Ramos (cell line): ENCODE data around the gene SPX.

Experiments used
- in situ Hi-C: fragments of 300-500 bp; cut with MboI; formaldehyde crosslinking; loops from one replicate; pipeline ENCODE4 v1.14.3; 2022; ENCODE audit warnings: low sequenced_read_pairs; ENCODE audit not compliant: unreplicated experiment

The SPX gene, protein sequence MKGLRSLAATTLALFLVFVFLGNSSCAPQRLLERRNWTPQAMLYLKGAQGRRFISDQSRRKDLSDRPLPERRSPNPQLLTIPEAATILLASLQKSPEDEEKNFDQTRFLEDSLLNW

DNA sequence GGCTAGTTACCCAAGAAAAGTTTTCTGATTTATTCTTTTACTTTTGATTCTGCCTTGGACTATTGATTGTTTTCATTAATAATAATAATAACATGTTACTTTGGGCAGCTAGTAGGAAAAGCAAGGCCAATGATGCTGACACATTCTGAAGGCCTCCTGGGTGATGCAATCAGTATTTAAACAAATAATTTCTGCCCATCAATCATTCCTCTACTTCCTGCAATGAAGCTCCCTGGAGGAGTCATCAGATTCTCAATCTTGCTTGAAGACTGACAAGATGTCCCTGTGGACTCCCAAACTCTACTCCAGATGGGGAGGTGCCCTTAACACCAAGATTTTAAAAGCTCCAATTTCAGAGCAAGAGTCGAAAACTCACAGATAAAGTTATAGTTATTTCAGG lies at the start of gene SPX:
Gene SPX (plus strand): TSS at position 244 of the 400 bp plus-strand sequence. CDS start 177 bp downstream, outside the sequence.
- in situ Hi-C loops = no loop called here

DNA sequence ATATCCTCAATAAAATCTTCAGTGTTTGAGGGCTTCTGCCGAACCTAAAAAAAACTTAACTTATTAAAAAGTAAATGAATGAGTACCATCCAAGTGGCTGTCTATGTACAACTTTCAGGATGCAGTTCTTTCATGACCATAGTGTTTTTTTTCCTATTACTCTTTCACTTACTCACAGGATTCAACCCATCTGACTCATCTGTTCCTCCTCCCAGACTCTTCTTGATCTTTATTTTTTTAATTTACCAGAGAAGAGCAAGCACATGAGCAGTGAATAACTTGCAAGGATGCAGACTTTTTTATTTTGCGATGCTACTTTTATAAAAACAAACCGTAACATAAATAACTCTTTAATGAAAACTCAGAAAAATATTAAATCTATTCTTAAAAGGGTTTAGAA lies 49.1 kb upstream of the SPX start:
- in situ Hi-C loops = no loop called here

DNA sequence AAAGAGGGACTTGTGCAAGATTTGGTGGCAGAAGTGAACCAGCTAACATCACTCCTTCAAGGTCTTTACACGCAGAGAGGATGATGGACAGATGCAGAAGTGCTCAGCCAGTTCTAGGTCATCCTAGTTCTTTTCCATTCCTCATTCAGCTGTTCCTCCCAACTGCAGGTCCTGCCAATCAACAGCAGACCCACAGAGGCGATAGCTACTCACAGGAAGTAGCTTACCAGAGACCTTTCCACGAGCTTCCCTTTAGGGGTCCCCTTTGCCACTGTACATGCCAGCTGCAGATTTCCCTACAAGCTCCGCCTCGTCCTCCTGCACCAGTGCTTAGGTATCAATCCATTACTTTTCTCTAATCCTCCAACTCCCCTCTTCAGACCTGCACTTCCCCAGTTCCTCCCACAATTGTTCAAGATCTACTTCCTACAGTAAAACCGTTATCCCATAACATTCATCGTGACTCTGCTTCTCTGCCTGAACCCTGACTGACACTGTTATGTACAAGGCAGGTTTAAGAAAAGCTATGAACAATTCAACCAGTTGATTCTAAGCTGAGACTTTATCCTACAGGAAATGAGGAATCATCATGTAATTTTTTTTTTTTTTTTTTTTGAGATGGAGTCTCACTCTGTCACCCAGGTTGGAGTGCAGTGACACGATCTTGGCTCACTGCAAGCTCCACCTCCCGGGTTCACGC lies 47.2 kb upstream of the SPX start:
- in situ Hi-C loops = no loop called here

DNA sequence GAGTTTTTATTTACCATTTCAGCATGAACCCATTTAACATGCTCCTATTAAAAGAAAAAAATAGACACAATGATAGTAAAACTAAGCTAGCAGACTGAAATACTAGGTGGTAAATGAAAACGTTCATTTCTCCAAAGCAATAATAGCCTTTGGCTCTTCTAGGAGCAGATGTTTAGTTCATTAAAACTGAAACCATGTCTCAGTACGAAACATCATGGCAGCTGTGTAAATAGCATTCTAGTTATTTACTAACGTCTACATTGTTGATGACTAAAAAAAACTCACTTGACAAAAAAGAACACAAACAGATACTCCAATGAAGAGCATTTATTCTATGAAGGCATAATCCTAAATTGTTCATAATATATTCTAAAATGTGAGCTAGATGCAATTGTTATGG lies 42.6 kb upstream of the SPX start:
- in situ Hi-C loops = no loop called here

DNA sequence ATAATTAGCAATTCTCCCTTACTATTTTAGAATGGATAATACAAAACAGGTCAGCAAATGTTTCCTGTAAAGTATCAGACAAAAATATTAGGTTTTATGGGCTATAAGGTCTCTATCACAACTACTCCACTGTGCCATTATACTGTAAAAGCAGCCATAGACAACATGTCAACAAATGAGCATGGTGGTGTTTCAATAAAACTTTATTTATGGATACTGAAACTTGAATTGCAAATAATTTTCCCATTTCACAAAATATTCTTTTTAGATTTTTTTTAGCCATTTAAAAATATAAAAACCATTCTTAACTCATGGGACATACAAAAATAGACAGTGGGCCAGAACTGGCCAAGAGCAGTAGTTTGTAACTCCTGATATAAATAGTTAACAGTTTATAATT lies 40.1 kb upstream of the SPX start:
- in situ Hi-C loops = no loop called here

DNA sequence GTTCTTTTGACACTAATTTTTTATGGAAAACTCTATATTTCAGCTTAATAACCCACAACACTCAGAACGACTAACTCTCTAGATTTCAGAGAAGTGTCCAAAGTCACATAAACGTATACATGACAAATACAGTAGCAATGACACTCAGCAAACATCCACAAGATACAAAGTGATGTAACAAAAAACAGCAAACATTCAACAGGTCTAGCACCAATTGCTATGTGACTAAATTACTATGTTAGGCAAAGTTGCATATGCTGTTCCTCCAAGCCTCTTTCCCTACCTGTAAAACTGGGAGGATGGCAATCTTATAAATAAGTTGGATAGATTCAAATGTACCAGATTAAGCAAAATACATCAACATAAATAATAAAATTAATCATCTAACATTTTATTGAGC lies 26.3 kb upstream of the SPX start:
- in situ Hi-C loops = no loop called here

DNA sequence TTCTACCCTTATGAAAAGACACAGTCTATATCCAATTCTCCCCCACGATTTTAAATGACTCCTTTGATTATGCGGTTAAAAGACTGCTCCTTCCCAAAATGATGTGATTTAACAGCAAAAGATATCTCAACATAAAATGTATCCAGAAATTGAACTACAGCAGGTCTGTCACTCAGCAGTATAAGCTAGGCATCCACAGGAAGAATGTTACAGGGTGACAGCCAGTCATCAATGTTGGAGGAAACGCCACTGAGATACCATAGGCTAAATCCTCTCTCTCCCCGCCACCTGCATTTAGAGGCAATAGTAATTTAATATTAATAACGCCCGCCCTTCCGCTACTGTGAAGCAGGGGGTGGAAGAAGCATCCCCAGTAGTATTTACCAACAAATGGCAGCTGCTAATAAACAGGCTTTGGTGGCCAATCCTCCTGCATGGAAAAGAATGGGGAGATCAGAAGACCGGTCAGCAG lies 25.3 kb upstream of the SPX start:
- in situ Hi-C loops = no loop called here

DNA sequence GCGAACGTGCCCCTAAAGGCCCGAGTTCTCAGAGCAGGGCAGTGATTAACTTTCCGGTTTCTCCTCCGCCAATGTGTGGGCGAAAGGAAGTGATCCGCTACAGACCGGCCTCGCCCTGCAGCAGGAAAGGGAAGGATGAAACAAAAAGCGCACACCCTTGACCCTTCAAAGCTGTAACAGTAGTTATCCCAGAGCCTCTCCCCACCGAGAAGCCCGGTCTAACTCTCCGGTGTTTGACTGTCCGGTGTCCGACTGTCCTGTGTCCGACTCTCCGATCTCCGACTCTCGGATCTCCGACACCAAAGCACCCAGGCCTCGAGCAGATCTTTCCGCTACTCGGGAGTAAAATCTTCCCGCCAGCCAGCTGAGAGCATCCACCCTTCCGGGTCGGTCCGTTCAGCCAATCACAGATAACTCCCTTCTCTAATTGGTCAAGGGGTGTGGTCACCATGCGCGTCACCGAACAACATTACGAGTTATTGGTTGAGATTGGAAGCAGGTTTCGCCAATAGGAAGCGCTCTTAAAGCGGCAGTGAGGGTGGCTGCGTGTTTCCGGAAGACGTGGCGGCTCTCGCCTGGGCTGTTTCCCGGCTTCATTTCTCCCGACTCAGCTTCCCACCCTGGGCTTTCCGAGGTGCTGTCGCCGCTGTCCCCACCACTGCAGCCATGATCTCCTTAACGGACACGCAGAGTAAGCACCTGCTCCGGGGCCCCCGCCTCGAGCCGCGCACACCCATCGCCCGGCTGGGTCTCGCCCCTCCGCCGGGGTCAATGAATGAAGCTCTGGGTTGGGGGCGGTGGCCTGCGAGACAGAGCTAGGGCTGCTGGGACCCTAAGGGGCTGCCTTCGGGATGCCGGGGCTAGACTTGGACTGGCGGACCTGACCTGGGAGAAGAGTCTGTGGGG lies 24.6 kb upstream of the SPX start, which contains the start of the genes GOLT1B and RECQL:
Gene GOLT1B (plus strand): TSS at position 532 of the 906 bp plus-strand sequence. CDS start 135 bp downstream, at position 667.
Gene RECQL (minus strand): TSS at position 378 of the 906 bp plus-strand sequence. CDS start 2,065 bp downstream, outside the sequence.
- in situ Hi-C loops = no loop called here

DNA sequence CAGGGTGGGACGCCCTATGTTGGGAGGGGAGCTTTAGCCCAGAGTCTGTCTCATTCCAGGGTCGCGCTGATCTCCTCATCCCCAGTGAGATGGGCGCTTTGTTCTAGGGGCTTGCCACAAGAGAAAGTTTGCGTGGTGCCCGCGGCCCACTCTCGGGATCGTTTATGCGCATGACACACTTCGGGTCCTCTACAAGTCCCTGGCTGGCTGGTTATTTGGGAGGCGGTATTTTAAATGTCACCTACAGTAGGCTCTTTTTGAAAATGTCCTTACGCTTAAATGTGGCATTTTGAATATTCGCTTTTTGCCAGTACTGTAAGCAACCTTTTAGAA lies 24.0 kb upstream of the SPX start:
- in situ Hi-C loops = no loop called here

DNA sequence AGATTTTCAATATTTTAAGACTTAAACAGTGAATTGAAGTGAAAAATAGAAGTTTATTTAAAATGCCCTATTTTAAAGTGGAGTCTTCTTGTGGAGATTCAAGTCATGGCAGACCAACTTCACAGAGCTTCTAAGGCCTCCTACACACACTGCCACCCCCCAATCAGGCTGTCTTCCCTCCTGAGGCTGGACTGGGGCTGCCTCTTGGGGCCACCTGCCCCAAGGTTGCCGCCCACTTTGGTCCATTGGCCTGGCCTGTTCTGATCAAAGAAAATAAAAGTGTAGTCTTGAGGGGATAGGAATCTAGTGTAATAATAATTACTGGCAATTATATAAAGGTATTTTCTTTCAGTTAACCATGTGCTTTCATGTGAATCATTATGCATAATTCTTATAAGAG lies 23.2 kb upstream of the SPX start:
- in situ Hi-C loops = no loop called here

DNA sequence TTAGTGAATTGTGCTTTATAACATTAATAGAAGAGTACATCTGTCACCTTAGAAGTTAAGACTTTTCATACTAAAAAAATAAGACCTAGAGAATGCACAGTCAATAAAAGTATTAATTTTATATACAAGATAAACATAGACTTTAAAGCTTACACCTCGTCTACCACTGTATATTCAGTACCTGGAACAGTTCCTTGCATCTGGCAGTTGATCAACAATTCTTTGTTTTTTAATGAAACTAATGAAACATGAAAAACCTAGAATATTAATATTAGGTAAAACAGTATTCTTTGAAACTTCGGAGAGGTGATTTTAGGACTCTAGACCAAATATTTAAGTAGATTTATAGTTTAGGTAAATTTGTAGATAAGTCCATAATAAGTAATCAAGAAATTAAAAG lies 20.2 kb upstream of the SPX start:
- in situ Hi-C loops = no loop called here

DNA sequence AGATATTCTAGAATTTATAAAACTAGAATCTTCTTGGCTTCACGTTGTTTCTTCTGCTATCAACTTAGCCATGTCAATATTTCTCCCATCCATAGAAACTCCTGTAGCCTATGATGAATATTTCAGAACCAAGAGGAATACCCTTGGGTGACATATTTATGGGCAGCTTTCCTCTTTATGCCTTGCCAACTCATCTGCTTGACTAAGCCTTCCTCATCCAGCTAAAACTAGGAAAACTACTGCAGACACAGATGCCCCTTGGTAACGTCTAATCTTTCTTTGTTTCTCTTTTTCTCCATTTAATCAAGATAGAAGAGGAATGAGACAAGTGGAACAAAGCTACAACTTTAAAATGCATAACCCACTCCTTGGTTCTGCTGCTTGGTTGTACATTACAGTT lies 18.2 kb upstream of the SPX start:
- in situ Hi-C loops = no loop called here

DNA sequence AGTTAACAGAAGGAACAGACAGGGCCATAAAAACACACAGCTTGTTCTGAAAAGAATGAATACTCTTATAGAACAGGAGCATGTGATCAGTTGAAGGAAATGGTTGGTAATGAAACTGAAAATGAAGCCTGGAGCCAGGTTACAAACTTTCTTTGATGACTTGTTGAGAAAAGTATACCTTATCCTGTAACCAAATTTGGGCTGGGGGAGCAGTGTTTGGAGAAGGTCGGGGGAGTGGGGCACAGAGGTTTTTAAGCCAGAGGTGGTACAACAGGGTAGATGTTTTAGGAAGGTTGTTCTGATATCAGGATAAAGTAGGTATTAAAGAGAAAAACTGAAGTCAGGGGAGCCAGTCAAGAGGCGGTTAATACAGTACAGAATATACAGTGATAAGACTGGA lies 16.3 kb upstream of the SPX start:
- in situ Hi-C loops = no loop called here

DNA sequence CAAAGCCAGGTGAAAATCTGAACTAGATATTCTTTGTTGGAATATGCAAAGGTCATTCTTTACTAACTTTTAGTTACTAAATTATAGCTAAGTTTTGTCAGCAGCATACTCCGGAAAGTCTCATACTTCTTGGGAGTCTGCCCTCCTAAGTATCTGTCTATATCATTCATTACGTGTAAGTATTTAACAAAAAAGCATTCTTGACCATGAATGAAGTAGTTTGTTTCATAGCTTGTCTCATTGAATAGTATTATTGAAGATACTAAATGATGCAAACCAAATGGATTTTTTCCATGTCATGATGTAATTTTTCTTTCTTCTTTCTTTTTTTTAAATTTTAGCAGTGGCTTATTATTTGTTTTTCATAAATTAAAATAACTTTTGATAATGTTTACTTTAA lies 9.8 kb upstream of the SPX start:
- in situ Hi-C loops = no loop called here

DNA sequence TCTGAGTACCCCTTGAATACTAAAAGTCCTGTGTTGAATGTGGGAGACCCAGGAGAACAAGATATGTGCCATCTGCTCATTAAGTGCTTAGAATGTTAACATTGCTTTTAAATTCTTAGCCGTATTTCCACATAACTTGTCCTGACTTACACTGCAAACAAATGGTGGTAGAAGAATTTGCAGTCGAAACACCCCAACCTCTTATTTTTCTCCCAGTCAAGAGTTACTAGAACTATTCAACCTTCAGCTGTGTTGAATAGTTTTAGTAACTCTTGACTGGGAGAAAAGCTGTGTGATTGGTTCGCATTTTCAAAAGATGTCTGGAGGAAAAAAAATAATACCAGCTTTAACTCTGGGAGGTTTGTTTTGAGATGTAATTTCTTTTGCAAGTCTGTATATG lies 7.6 kb upstream of the SPX start:
- in situ Hi-C loops = no loop called here

DNA sequence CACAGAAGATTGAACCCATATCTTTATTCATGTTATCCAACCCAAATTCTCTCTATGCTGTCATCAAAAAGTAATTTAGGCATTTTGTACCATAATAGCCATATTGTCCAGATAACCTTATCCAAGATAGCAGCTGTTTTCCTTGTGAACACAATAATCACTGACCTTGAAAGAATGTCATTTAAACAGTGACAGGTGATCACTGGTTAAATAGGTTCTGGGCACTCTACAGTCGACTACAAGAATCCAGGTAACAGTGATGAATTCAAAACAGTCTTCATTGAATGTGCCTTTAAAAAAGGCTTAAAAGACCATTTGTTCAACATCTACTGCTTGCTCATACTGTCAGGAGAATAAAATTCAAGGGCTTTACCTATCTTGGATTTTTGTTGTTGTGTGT lies 4.6 kb upstream of the SPX start:
- in situ Hi-C loops = no loop called here

DNA sequence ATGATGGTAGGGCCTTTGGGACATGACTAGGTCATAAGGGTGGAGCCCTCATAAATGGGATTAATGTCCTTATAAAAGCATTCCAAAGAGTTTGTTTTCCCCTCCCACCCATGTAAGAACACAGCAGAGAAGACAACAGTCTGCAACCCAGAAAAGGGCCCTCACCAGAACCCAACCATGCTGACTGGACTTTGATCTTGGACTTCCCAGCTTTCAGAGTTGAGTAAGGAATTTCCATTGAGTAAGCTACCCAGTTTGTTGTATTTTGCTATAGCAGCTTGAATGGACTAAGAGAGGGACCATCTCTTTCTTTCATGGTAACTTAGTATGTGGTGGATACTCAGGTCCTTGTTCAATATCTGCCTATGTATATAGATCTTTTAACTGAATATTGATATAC lies 2.9 kb upstream of the SPX start:
- in situ Hi-C loops = no loop called here

DNA sequence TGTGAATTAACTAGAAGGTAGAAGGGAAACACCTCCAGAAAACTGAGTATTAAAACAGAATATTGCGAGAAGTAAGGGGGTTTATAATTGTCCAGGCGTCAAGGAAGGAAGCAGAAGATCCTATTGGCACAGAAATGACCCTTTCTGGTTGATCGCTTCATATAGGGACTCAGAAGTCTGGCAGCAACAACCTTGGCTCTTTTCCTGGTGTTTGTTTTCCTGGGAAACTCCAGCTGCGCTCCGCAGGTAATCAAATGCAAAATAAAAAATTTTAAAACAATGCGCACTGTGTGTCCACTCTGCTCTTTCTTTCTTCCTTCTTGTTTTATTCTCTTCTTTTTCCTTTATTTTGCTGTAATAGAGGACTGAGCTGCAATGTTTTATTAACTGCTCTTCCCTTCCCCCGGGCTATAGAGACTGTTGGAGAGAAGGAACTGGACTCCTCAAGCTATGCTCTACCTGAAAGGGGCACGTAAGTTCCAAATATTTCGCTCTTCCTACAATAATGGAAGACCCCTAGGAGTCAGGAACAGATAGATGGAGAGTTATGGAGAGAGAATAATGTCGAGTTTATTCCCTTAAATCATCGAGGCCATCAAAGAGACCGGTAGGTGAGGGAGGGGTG lies 737 bp downstream of the SPX start:
- in situ Hi-C loops = no loop called here

DNA sequence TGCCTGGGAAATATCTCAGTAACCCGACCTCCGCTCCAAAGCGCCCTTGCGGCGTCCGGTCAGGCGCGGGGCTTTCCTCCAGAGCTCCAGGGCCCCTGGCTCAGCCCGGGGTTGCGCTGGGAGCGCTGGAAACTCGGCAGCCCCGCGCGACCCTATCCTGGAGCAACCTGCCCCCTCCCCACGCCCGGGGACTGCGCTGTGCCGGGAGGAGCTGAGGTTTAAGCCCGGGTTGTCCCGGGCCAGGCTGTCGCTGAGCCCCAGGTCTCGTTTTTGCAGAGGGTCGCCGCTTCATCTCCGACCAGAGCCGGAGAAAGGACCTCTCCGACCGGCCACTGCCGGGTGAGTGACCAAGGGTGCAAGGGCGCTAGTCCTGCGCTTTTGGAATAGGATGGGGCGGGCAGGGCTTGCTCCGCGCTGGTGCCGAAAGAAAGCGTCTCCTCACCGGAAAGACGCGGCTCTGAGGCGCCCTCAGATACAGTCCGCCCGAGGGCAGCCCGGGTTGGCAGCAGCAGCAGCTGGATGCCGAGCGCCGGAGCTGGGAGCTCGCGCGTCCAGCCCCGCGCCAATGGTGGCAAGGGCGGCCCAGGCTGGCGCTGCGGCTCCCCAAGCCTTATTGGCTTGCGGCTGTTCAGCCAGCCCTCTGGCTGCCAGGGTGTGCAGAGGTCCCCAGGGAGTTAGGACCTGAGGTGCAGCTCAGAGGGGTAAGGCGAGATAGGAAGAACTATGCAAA lies 1.5 kb downstream of the SPX start:
- in situ Hi-C loops = no loop called here

DNA sequence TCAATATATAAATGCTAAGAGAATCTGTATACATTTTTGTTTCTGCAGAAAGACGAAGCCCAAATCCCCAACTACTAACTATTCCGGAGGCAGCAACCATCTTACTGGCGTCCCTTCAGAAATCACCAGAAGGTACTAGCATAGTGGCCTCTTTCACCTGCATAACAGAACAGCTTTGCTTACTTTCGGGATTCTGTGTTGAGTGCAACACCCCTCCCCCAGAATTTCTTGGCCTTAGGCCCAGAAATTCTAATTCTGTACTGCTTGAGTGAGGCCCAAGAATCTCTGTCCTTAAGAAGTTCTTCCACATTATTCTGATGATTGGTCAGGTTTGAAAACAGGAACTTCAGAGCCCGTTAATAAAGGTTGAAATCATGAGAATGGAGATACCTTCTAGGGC lies 2.9 kb downstream of the SPX start:
- in situ Hi-C loops = no loop called here
